CD4-positive, CD25-positive, alpha-beta regulatory T cell (primary cell): Measurements from ENCODE around the gene ZSCAN1. TPM values are rescaled to one million over a fixed set of nuclear protein-coding genes. Genes with fewer than 3 reads are reported as not detected.
A peak's percentile ranks its signal among the peaks of the same experiment; 100 is the strongest.
"Not testable (repeated sequence)": the region's sequence is repeated elsewhere in the genome, so short reads cannot be mapped to it uniquely, and the experiment has no call there.

Source experiments
- ATAC-seq, 2 donors: fragments of 150-1000 bp; cut with Tn5 transposase; one replicate each; pipeline ENCODE4 v1.10.0; 2021; ENCODE audit warnings: low read depth in 2 of 2, moderate number of reproducible peaks in 2 of 2, moderate library complexity in 1 of 2
- DNase-seq, 3 donors: peaks; one replicate each; pipeline versions ENCODE4 v3.0.0 to v3.0.0-alpha.2; 2012 to 2022; ENCODE audit warnings: mixed read lengths in 1 of 3
- H3K27ac ChIP-seq: one replicate; pipeline ENCODE4 v1.7.0; 2013; ENCODE audit warnings: mild to moderate bottlenecking, low read length; ENCODE audit not compliant: insufficient read depth, poor library complexity, severe bottlenecking
- H3K27me3 ChIP-seq: one replicate; pipeline ENCODE4 v1.7.0; 2013; ENCODE audit warnings: low read length; ENCODE audit not compliant: control insufficient read depth, insufficient read depth
- H3K36me3 ChIP-seq: one replicate; pipeline ENCODE4 v1.7.0; 2013; ENCODE audit warnings: mild to moderate bottlenecking, low read length, moderate library complexity; ENCODE audit not compliant: control insufficient read depth, insufficient read depth
- H3K4me1 ChIP-seq: 2 replicates; pipeline ENCODE4 v1.7.0; 2013; ENCODE audit warnings: mild to moderate bottlenecking, low read length; ENCODE audit not compliant: insufficient read depth, control insufficient read depth, poor library complexity, severe bottlenecking
- H3K4me3 ChIP-seq: one replicate; pipeline ENCODE4 v1.7.0; 2013; ENCODE audit warnings: low read depth, mild to moderate bottlenecking, low read length, moderate library complexity
- H3K9me3 ChIP-seq, 2 experiments: 1 replicate in 1 of 2; 2 replicates in 1 of 2; pipeline ENCODE4 v1.7.0; 2013; ENCODE audit warnings: low read length in 2 of 2, mild to moderate bottlenecking in 1 of 2, moderate library complexity in 1 of 2; ENCODE audit not compliant: control insufficient read depth in 2 of 2
- H3K27ac Mint-ChIP-seq, 3 donors: one replicate each; pipeline ENCODE4 v1.8.0; 2020 to 2022; ENCODE audit warnings: mild to moderate bottlenecking in 3 of 3, mixed read lengths in 3 of 3, moderate library complexity in 2 of 3
- H3K27me3 Mint-ChIP-seq: one replicate; pipeline ENCODE4 v1.8.0; 2022; ENCODE audit warnings: mild to moderate bottlenecking, mixed read lengths
- H3K36me3 Mint-ChIP-seq: one replicate; pipeline ENCODE4 v1.8.0; 2020; ENCODE audit warnings: mixed read lengths
- H3K4me1 Mint-ChIP-seq, 4 donors: one replicate each; pipeline ENCODE4 v1.8.0; 2020 to 2022; ENCODE audit warnings: mixed read lengths in 4 of 4, mild to moderate bottlenecking in 1 of 4
- H3K4me3 Mint-ChIP-seq, 4 donors: one replicate each; pipeline ENCODE4 v1.8.0; 2020 to 2022; ENCODE audit warnings: mild to moderate bottlenecking in 4 of 4, mixed read lengths in 4 of 4, moderate library complexity in 3 of 4
- H3K9me3 Mint-ChIP-seq, 7 donors: one replicate each; pipeline ENCODE4 v1.8.0; 2020 to 2022; ENCODE audit warnings: mixed read lengths in 7 of 7, mild to moderate bottlenecking in 3 of 7, moderate library complexity in 2 of 7
- polyA plus RNA-seq, 4 donors: library from polyadenylated mRNA; unstranded; fragments of 300-500 nt; fragmentation: Illumina TruSeq; gene quantifications; one replicate each; pipeline ENCODE4 v1.2.3, GENCODE V29; 2021
- total RNA-seq: library from RNA; stranded (reverse); gene quantifications from one replicate; pipeline ENCODE4 v1.2.3, GENCODE V29; 2022

The ZSCAN1 gene
- total and polyA plus RNA-seq, 5 donors from 2014 or later: not detected

GRCh38 chr19:58007285-58007684 lies 26.5 kb upstream of the ZSCAN1 start:
- Mint-ChIP-seq H3K36me3 (peaks cover 34% of the 10 kb centered on the region), H3K4me3 (no peak overlapping the region), H3K27ac (no peak overlapping the region), H3K9me3 (peaks cover 5 to 79% (median 36%) of the 10 kb centered on the region in 7 donors), H3K27me3 (peaks cover 6% of the 10 kb centered on the region), H3K4me1 (peaks cover 6 to 29% (median 9%) of the 10 kb centered on the region in 4 donors)
- Histone ChIP-seq H3K36me3 (peaks cover 29% of the 10 kb centered on the region), H3K4me1 (peaks cover 1% of the 10 kb centered on the region), H3K4me3 (no peak overlapping the region), H3K27me3 (no peaks in the 10 kb centered on the region), H3K27ac (no peak overlapping the region), H3K9me3 (peaks cover 48 to 90% of the 10 kb centered on the region in 2 experiments)
- ATAC-seq (no peak), DNase-seq (no peak)

DNA sequence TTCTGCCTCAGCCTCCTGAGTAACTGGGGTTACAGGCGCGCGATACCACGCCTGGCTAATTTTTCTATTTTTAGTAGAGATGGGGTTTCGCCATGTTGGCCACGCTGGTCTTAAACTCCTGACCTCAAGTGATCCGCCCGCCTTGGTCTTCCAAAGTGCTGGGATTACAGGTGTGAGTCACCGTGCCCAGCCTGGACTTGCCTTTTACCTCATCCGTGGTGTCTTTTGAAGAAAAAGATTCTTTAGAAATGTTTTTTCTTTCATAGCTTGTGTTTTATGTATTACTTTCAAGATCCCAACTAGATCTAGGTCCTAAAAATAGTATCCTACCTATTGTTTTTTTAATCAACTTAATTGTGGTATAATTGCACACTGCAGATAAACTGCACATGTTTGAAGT lies 24.9 kb upstream of the ZSCAN1 start:
- H3K27me3 Mint-ChIP-seq, DNase-seq, H3K27ac Mint-ChIP-seq, ATAC-seq, H3K4me1 ChIP-seq, H3K27me3 ChIP-seq, H3K4me3 ChIP-seq, H3K27ac ChIP-seq: not testable (repeated sequence)
- Mint-ChIP-seq H3K4me3 (peak overlapping the region in 3 of 4 donors; percentile 15 to 76 (median 72)), H3K36me3 (peaks cover 33% of the 10 kb centered on the region), H3K4me1 (peaks cover 6 to 20% (median 9%) of the 10 kb centered on the region in 4 donors), H3K9me3 (peaks cover 5 to 73% (median 31%) of the 10 kb centered on the region in 7 donors)
- Histone ChIP-seq H3K9me3 (peaks cover 47 to 93% of the 10 kb centered on the region in 2 experiments), H3K36me3 (peaks cover 29% of the 10 kb centered on the region)

- peaks cover 6% of the 10 kb centered on the region for H3K27me3 Mint-ChIP-seq
- Histone ChIP-seq H3K36me3 (peaks cover 25% of the 10 kb centered on the region), H3K4me3 (no peak overlapping the region), H3K27ac (no peak overlapping the region), H3K9me3 (peaks cover 43 to 93% of the 10 kb centered on the region in 2 experiments), H3K27me3 (no peaks in the 10 kb centered on the region), H3K4me1 (no peaks in the 10 kb centered on the region)
- peaks cover 29% of the 10 kb centered on the region for H3K36me3 Mint-ChIP-seq
- ATAC-seq: no peak
- H3K4me1 Mint-ChIP-seq: peaks cover 6 to 17% (median 9%) of the 10 kb centered on the region in 4 donors
- H3K9me3 Mint-ChIP-seq: peaks cover 5 to 69% (median 28%) of the 10 kb centered on the region in 7 donors
- H3K4me3 Mint-ChIP-seq: peak overlapping the region in 3 of 4 donors; percentile 15 to 76 (median 72)
- no peak for DNase-seq
- no peak overlapping the region for H3K27ac Mint-ChIP-seq
Observed at GRCh38 chr19:58009301-58009665, 24.5 kb upstream of the ZSCAN1 start.

DNA sequence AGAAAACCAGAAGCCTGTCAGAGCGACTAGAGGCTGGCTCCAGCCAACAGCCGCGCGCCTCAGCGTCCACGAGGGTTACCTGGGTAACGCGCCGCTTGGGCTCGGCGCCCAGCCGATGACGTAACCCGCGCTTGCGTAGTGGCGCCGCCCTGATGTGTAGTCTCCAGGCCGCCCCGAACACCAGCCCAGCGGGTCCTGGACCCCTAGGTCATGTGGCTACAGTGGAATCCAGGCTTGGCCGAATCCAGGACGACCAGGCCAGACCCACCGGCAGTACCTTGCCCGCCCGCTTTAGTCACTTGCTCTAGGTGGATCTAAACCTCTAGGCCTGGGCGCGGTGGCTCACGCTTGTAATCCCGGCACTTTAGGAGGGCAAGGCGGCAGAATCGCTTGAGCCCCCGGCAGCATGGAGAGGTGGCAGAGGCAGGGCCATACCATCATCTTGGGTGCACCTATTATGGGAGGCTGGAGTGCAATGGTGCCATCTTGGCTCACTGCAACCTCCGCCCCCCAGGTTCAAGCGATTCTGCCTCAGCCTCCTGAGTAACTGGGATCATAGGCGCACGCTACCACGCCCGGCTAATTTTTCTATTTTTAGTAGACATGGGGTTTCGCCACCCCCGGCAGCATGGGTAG lies 24.0 kb upstream of the ZSCAN1 start:
- H3K4me1 Mint-ChIP-seq: peaks cover 3 to 13% (median 5%) of the 10 kb centered on the region in 4 donors
- H3K27me3 Mint-ChIP-seq: peaks cover 6% of the 10 kb centered on the region
- peaks cover 21% of the 10 kb centered on the region for H3K36me3 ChIP-seq
- H3K36me3 Mint-ChIP-seq: peaks cover 24% of the 10 kb centered on the region
- no peak overlapping the region for H3K27ac Mint-ChIP-seq
- H3K9me3 ChIP-seq: peaks cover 38 to 90% of the 10 kb centered on the region in 2 experiments
- peak overlapping the region; percentile 41 for H3K27ac ChIP-seq
- H3K4me3 ChIP-seq: no peak overlapping the region
- peak overlapping the region; percentile 10 to 76 (median 71) for H3K4me3 Mint-ChIP-seq
- peak; percentile 13 to 58 (median 36) for DNase-seq
- peak; percentile 53 to 82 for ATAC-seq
- H3K27me3 ChIP-seq: no peaks in the 10 kb centered on the region
- no peaks in the 10 kb centered on the region for H3K4me1 ChIP-seq
- H3K9me3 Mint-ChIP-seq: peaks cover 5 to 64% (median 28%) of the 10 kb centered on the region in 7 donors

- DNase-seq (no peak), ATAC-seq (no peak)
- Histone ChIP-seq H3K9me3 (peaks cover 32 to 83% of the 10 kb centered on the region in 2 experiments), H3K27me3 (no peaks in the 10 kb centered on the region), H3K27ac (no peak overlapping the region), H3K36me3 (peaks cover 13% of the 10 kb centered on the region), H3K4me3 (no peak overlapping the region), H3K4me1 (no peaks in the 10 kb centered on the region)
- Mint-ChIP-seq H3K4me3 (no peak overlapping the region), H3K36me3 (peaks cover 17% of the 10 kb centered on the region), H3K9me3 (peaks cover 5 to 56% (median 22%) of the 10 kb centered on the region in 7 donors), H3K27ac (no peak overlapping the region), H3K27me3 (peaks cover 6% of the 10 kb centered on the region), H3K4me1 (peaks cover 0 to 8% (median 3%) of the 10 kb centered on the region in 4 donors)
Observed at GRCh38 chr19:58010507-58010906, 23.3 kb upstream of the ZSCAN1 start.

DNA sequence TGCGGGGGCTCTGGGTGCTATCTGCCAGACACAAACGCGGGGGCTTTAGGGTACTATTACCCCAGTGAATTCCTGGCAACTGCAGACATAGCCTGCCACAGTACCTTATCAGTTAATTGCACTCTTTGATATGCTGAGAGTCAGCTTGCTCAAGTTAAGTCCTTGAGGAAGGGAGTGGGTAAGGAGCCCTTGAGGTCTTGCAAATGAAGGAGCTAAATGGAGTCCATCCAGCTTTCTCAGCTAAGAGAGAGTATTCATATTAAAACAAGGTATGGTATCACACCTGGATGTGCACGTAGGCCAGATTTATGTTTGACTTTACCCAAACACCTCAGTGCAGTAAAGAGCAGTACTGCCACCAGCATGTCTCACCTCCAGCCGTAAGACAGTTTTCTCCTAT lies 19.7 kb upstream of the ZSCAN1 start:
- no peak overlapping the region for H3K4me3 Mint-ChIP-seq
- Histone ChIP-seq H3K36me3 (no peaks in the 10 kb centered on the region), H3K9me3 (peaks cover 14 to 58% of the 10 kb centered on the region in 2 experiments), H3K27me3 (no peaks in the 10 kb centered on the region), H3K27ac (no peak overlapping the region), H3K4me1 (no peaks in the 10 kb centered on the region), H3K4me3 (no peak overlapping the region)
- H3K27ac Mint-ChIP-seq: no peak overlapping the region
- H3K4me1 Mint-ChIP-seq: peaks cover 0 to 3% (median 0%) of the 10 kb centered on the region in 4 donors
- no peaks in the 10 kb centered on the region for H3K36me3 Mint-ChIP-seq
- peaks cover 4 to 28% (median 9%) of the 10 kb centered on the region in 7 donors for H3K9me3 Mint-ChIP-seq
- H3K27me3 Mint-ChIP-seq: peaks cover 6% of the 10 kb centered on the region
- DNase-seq (no peak), ATAC-seq (no peak)

GRCh38 chr19:58020129-58020528 lies 13.7 kb upstream of the ZSCAN1 start:
- no peaks in the 10 kb centered on the region for H3K27me3 ChIP-seq
- H3K4me3 ChIP-seq: no peak overlapping the region
- H3K36me3 ChIP-seq: no peaks in the 10 kb centered on the region
- no peaks in the 10 kb centered on the region for H3K27me3 Mint-ChIP-seq
- H3K4me3 Mint-ChIP-seq: peak overlapping the region in 1 of 4 donors; percentile 84
- no peak for DNase-seq
- H3K27ac ChIP-seq: no peak overlapping the region
- H3K9me3 ChIP-seq: peaks cover 7 to 12% of the 10 kb centered on the region in 2 experiments
- H3K4me1 ChIP-seq: no peaks in the 10 kb centered on the region
- peaks cover 3% of the 10 kb centered on the region for H3K36me3 Mint-ChIP-seq
- H3K4me1 Mint-ChIP-seq: peaks cover 0 to 2% (median 0%) of the 10 kb centered on the region in 4 donors
- H3K9me3 Mint-ChIP-seq: peaks cover 0 to 25% (median 10%) of the 10 kb centered on the region in 7 donors
- H3K27ac Mint-ChIP-seq: no peak overlapping the region
- no peak for ATAC-seq
